Natural killer cell (primary cell): ENCODE data around the gene URGCP. TPM values are rescaled to one million over a fixed set of nuclear protein-coding genes. Genes with fewer than 3 reads are reported as not detected.

ENCODE experiments used
- ATAC-seq, 3 donors: fragments of 150-1000 bp in 2 of 3; fragments of 200-7000 bp in 1 of 3; cut with Tn5 transposase; 1 replicate in 1 of 3; 2 replicates in 2 of 3; pipeline ENCODE4 v1.10.0; 2021; ENCODE audit warnings: mild to moderate bottlenecking in 2 of 3, moderate library complexity in 2 of 3
- DNase-seq, 2 donors: peaks; one replicate each; pipeline versions ENCODE4 v3.0.0 to v3.0.0-alpha.2; 2013 to 2021; ENCODE audit warnings: mixed read lengths in 1 of 2
- H3K27ac ChIP-seq: one replicate; pipeline ENCODE4 v1.5.1; 2013; ENCODE audit warnings: mild to moderate bottlenecking, low read length
- H3K27me3 ChIP-seq: one replicate; pipeline ENCODE4 v1.6.1; 2013; ENCODE audit warnings: low read length; ENCODE audit not compliant: control insufficient read depth, insufficient read depth
- H3K36me3 ChIP-seq: one replicate; pipeline ENCODE4 v1.6.1; 2013; ENCODE audit warnings: low read length; ENCODE audit not compliant: control insufficient read depth, insufficient read depth
- H3K4me1 ChIP-seq: one replicate; pipeline ENCODE4 v1.6.1; 2013; ENCODE audit warnings: low read length; ENCODE audit not compliant: control insufficient read depth, insufficient read depth
- H3K4me3 ChIP-seq: one replicate; pipeline ENCODE4 v1.5.1; 2013; ENCODE audit warnings: low read length
- H3K9me3 ChIP-seq: one replicate; pipeline ENCODE4 v1.6.1; 2013; ENCODE audit warnings: low read length; ENCODE audit not compliant: control insufficient read depth, insufficient read depth
- H3K27ac Mint-ChIP-seq, 2 donors: one replicate each; pipeline ENCODE4 v1.8.0; 2022; ENCODE audit warnings: mild to moderate bottlenecking in 2 of 2, mixed read lengths in 2 of 2, moderate library complexity in 1 of 2
- H3K27me3 Mint-ChIP-seq, 2 donors: one replicate each; pipeline ENCODE4 v1.8.0; 2022; ENCODE audit warnings: low read depth in 2 of 2, mixed read lengths in 2 of 2
- H3K36me3 Mint-ChIP-seq: one replicate; pipeline ENCODE4 v1.8.0; 2022; ENCODE audit warnings: mixed read lengths
- H3K4me1 Mint-ChIP-seq, 2 donors: one replicate each; pipeline ENCODE4 v1.8.0; 2022; ENCODE audit warnings: mixed read lengths in 2 of 2
- H3K4me3 Mint-ChIP-seq: one replicate; pipeline ENCODE4 v1.8.0; 2022; ENCODE audit warnings: mild to moderate bottlenecking, moderate library complexity, mixed read lengths
- H3K9me3 Mint-ChIP-seq, 2 donors: one replicate each; pipeline ENCODE4 v1.8.0; 2022; ENCODE audit warnings: mixed read lengths in 2 of 2
- WGBS: methylation state at CpG from one replicate; pipeline ENCODE4 v1.1.7; 2013; ENCODE audit warnings: missing lambda C conversion rate; ENCODE audit not compliant: insufficient coverage; 5-methylcytosine and 5-hydroxymethylcytosine counted together
- intact Hi-C: fragments of 100-400 bp; cut with micrococcal nuclease; formaldehyde crosslinking; loops from one replicate; pipeline ENCODE4 v1.14.2; 2022
- total RNA-seq, 4 donors: library from RNA; stranded (reverse); fragments of 120-200 nt in 1 of 4; gene quantifications; one replicate each; pipeline versions ENCODE4 v1.2.3 to v1.2.4, GENCODE V29; 2013 to 2022
- TF ChIP-seq, protein P1 (sequence below): fragments of 200-600 bp; IDR thresholded peaks from one replicate; pipeline ENCODE4 v1.8.0; 2022; ENCODE audit warnings: antibody characterized with exemption

Gene URGCP
- total RNA-seq, 3 donors from 2014 or later (not counting 1 experiment from before 2014, with no cell fraction given), result 11.5 to 24.4 (median 21.5) TPM

DNA sequence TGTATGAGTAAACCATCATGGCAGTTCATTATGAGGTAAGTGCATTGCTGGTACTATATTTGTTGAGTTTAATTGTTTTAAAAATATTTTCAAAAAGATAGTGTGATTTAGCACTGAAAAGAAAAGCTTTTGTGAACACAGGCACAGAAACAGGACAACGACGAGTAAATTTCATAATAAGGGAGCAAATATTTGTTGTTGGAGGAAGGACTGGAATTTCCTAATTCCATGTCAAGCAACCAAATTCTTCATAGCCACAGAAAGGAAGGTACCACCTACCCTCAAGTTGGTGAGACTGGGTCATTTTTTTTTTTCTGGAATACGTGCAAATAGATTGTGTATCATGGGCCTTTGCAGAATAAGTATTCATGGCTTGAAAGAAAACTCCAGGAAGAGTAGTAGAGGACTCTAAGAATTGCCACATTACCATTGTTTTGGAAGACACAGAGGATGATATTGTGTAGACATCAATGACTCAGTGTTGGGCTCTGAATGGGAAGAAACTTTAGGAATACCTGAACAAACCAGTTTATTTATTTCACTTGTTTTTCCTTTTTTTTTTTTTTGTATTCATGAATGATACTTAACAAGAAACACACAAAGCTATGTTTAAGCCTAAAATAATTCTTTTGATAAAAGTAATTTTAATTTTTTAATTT is 27.6 kb upstream of the URGCP start:
- Histone ChIP-seq H3K27ac (no peak overlapping the region), H3K9me3 (no peaks in the 10 kb centered on the region), H3K36me3 (no peaks in the 10 kb centered on the region), H3K4me3 (no peak overlapping the region), H3K27me3 (no peaks in the 10 kb centered on the region), H3K4me1 (no peaks in the 10 kb centered on the region)
- no peak overlapping the region for H3K27ac Mint-ChIP-seq
- 100% methylated on average over 3 of the region's 3 CpGs for WGBS
- TF ChIP-seq, protein P1, sequence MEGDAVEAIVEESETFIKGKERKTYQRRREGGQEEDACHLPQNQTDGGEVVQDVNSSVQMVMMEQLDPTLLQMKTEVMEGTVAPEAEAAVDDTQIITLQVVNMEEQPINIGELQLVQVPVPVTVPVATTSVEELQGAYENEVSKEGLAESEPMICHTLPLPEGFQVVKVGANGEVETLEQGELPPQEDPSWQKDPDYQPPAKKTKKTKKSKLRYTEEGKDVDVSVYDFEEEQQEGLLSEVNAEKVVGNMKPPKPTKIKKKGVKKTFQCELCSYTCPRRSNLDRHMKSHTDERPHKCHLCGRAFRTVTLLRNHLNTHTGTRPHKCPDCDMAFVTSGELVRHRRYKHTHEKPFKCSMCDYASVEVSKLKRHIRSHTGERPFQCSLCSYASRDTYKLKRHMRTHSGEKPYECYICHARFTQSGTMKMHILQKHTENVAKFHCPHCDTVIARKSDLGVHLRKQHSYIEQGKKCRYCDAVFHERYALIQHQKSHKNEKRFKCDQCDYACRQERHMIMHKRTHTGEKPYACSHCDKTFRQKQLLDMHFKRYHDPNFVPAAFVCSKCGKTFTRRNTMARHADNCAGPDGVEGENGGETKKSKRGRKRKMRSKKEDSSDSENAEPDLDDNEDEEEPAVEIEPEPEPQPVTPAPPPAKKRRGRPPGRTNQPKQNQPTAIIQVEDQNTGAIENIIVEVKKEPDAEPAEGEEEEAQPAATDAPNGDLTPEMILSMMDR, result no peak
- intact Hi-C loops, result no loop called here
- H3K9me3 Mint-ChIP-seq, result no peaks in the 10 kb centered on the region
- H3K4me3 Mint-ChIP-seq, result no peak overlapping the region
- no peaks in the 10 kb centered on the region for H3K27me3 Mint-ChIP-seq
- DNase-seq (no peak), ATAC-seq (no peak)
- H3K36me3 Mint-ChIP-seq, result no peaks in the 10 kb centered on the region
- H3K4me1 Mint-ChIP-seq, result no peaks in the 10 kb centered on the region

DNA sequence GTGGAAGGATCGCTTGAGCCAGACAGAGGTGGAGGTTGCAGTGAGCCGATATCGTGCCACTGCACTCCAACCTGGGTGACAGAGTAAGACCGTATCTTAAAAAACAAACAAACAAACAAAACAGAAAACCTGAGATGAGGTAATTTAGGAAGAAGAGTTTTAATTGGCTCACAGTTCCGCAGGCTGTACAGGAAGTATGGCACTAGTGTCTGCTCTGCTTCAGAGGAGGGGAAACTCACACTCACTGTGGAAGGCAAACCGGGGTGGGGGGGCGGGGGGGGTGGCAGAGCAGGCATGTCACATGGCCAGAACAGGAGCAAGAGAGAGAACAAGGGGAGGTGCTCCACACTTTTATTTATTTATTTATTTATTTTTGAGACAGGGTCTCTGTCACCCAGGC is 24.9 kb upstream of the URGCP start:
- H3K27ac ChIP-seq, result no peak overlapping the region
- peaks cover 7% of the 10 kb centered on the region for H3K4me1 ChIP-seq
- intact Hi-C loops, result no loop called here
- Mint-ChIP-seq H3K4me1 (peaks cover 0 to 11% of the 10 kb centered on the region in 2 donors), H3K36me3 (no peaks in the 10 kb centered on the region), H3K4me3 (no peak overlapping the region), H3K27ac (no peak overlapping the region), H3K9me3 (no peaks in the 10 kb centered on the region), H3K27me3 (no peaks in the 10 kb centered on the region)
- no peaks in the 10 kb centered on the region for H3K36me3 ChIP-seq
- H3K27me3 ChIP-seq, result no peaks in the 10 kb centered on the region
- H3K4me3 ChIP-seq, result no peak overlapping the region
- DNase-seq (peak in 1 of 2 donors; percentile 37), ATAC-seq (no peak)
- TF ChIP-seq, protein P1, result no peak
- WGBS, result 74% methylated on average over 6 of the region's 7 CpGs
- no peaks in the 10 kb centered on the region for H3K9me3 ChIP-seq

DNA sequence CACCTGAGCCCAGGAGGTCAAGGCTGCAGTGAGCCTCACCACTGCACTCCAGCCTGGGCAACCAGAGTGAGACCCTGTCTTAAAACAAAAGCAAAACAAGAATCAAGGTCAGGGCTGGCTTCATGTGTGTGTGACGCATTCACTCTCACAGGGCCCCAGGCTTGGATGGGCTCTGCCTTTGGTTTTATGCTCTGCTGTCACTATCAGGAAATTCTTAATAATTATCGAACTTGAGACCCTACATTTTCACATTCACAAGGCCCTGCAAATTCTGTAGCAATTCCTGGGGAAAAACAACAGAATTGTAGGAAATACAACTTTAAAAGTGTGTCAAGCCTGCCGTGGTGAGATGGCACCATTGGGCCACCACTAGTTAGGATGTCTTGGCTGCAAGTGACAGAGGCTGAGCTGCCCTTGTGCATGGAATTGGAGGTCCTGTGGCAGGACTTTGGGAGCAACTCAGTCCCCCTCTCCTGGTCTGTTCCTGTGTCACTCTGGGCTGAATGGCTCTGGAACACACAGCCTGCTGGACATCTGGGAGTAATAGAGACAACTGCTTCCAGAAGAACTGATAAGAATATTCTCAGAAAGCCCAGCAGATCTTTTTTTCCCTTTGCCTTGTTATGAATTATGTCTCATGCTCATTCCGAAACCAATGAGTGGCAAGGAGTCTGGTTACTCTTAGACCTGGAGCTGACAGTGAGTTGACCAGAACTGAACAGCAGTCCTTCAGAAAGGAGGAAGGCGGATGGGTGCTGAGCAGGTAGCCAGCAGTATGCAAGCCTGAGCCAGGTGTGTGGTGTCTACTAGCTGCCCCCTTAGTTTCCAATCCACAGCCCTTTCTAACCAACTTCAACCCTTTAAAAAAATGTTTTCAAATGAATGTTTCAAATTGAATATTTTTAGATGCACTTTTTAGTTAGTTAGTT is 23.4 kb upstream of the URGCP start:
- no peaks in the 10 kb centered on the region for H3K27me3 ChIP-seq
- Mint-ChIP-seq H3K36me3 (no peaks in the 10 kb centered on the region), H3K9me3 (no peaks in the 10 kb centered on the region), H3K27ac (no peak overlapping the region), H3K4me1 (peaks cover 5 to 21% of the 10 kb centered on the region in 2 donors), H3K27me3 (no peaks in the 10 kb centered on the region), H3K4me3 (no peak overlapping the region)
- H3K27ac ChIP-seq, result no peak overlapping the region
- WGBS, result 96% methylated on average over 5 of the region's 5 CpGs
- H3K4me3 ChIP-seq, result no peak overlapping the region
- peaks cover 19% of the 10 kb centered on the region for H3K4me1 ChIP-seq
- DNase-seq, result no peak
- no peaks in the 10 kb centered on the region for H3K9me3 ChIP-seq
- H3K36me3 ChIP-seq, result no peaks in the 10 kb centered on the region
- TF ChIP-seq, protein P1, result no peak
- ATAC-seq, result no peak
- intact Hi-C loops, result no loop called here
